NCI-H2107 treated with DMSO at 0.1 percent for 48 hours (cell line): ENCODE results near the gene PKN2.
"Not testable (repeated sequence)": the region's sequence is repeated elsewhere in the genome, so short reads cannot be mapped to it uniquely, and the experiment has no call there.

ENCODE experiments used
- DNase-seq: peaks from one replicate; lab custom pipeline; 2025; ENCODE audit not compliant: unreplicated experiment; lab: John Stamatoyannopoulos, UW

PKN2 gene

GRCh38 chr1:88876573-88877365 lies 192.7 kb downstream of the PKN2 start:
- DNase-seq, result no peak

- DNase-seq, result peak; percentile 51
Observed at GRCh38 chr1:88877382-88877825, 193.3 kb downstream of the PKN2 start.

GRCh38 chr1:88877911-88878310 lies 193.8 kb downstream of the PKN2 start:
- DNase-seq, result no peak

GRCh38 chr1:88878731-88879130 lies 194.7 kb downstream of the PKN2 start:
- DNase-seq, result no peak

- not testable (repeated sequence) for DNase-seq
Observed at GRCh38 chr1:88880717-88881116, 196.6 kb downstream of the PKN2 start.

GRCh38 chr1:88883156-88883555 lies 199.1 kb downstream of the PKN2 start:
- DNase-seq, result no peak
